GDM1 (cell line): ENCODE measurements around the gene POLR2L.

Experiments
- DNase-seq: peaks from one replicate; lab custom pipeline; 2025; lab: John Stamatoyannopoulos, UW

POLR2L gene

DNA sequence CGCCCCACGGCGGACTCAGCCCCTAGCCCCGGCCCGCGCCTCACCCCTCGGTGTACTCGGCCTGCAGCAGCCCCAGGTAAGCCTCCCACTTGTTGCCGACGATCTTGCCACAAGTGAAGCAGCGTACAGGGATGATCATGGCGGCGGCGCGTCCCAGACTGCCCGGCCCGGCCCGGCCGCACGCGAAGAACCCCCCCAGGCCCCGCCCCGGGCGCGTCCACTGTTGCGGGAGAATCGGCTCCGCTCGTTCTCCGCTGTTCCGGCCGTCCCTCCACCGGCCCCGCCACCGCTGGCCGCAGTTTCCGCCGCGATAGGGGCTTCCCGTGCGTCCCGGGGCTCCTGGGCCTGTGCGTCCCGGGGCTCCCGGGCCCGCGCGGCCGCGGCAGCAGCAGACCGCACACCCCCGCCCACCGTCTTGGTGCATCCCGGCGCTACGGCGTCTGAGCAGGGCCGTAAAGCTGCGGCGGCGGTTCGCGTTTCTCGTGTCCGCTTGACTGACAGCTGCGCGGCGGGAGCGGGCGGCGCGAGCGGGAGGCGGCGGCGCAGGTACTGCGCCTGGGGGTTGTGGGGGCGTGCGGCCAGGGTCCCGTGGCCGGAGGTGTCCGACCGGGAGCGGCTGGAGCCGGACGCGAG lies at the start of gene POLR2L, which contains the start of gene TSPAN4:
POLR2L (minus strand) TSS at position 160 of the 633 bp plus-strand sequence; CDS start at position 139, 21 bp downstream.
TSPAN4 (plus strand) TSS at position 483 of the 633 bp plus-strand sequence. CDS start 7,453 bp downstream, outside the sequence.
- DNase-seq = peak; percentile 81

DNA sequence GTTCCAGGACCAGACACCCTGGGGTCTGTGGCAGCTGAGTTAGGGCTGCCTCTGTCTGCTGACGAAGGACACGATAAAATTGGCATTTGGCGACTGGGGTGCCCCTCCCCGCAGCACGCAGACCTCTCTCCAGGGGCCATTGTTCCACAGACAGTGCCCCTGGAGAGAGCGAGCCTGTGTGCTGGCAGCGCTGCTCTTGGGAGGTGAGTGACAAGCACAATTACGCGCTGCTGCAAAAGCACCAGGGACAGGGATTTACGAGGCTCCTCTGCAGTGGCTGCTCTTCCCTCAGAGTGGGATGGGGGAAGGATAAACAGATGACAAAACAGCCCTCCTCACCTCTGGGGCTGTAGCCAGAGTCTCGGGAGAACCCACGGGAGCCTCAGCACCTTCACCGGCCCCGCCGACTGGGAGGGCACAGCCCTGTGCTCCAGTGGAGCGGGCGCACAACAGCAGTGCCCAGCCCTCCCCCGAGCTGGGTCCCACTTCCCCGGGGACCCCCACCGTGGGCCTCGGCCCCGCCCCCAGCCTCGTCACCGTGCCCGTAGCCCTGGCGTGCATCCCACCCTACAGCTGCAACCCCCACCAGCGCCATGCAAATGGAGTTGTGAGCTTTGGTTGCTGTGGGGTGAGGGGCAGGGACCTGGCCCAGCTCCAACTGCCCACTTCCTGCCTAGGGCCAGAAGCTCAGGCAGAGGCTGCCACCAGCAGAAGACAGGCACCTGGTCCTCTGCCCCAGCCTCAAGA lies 48.6 kb upstream of the POLR2L start:
- DNase-seq = no peak

DNA sequence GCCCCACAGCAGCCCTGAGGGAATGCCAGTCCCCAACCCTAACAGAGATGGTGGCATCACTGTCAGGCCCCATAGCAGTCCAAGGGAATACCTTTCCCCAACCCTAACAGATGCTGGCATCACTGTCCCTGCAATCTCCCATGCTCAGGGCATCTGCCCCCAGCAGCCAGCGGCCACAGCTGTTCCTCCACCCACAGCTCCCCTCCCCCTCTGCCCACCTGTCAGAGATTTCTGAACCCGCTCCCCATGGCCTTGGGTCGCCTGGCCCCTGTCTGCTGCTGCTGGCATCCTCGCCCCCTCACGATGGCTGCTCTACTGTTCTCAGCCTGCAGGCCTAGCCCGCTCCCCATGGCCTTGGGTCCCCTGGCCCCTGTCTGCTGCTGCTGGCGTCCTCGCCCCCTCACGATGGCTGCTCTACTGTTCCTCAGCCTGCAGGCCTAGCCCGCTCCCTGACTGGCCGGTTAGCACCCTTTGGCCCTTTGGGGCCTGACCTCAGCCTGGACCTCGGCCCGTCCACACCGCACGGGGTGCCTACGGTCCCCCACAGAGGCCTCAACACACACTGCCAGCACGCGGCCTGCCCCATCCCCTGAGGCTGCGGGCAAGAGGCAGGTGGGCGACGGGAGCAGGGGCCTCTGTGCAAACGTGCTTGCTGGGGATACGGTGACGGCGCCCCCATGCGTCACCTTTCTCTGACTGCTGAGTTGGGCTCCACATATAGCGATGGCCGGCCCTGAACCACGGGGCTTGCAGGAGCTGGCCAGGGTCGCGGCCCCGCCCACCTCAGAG lies 47.6 kb upstream of the POLR2L start:
- DNase-seq = no peak

DNA sequence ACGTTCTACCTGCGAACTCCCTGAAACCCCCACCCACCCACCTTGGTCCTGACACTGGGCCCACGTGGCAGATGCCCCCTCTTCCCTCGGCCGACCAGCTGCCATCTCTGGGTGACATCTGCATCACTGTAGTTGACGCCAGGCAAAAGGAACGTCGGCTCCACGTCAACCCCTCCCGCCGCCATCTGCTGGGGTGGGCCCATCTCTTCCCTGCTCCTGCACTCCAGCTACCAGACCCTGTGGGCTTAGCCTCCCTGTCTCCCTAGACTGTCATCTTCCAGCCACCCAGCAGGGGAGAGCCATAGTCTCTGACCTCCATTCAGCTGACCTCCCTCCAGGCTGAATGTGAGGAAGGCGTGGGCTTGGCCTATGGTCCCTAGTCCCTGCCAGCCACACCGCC lies 46.9 kb upstream of the POLR2L start:
- DNase-seq = no peak

DNA sequence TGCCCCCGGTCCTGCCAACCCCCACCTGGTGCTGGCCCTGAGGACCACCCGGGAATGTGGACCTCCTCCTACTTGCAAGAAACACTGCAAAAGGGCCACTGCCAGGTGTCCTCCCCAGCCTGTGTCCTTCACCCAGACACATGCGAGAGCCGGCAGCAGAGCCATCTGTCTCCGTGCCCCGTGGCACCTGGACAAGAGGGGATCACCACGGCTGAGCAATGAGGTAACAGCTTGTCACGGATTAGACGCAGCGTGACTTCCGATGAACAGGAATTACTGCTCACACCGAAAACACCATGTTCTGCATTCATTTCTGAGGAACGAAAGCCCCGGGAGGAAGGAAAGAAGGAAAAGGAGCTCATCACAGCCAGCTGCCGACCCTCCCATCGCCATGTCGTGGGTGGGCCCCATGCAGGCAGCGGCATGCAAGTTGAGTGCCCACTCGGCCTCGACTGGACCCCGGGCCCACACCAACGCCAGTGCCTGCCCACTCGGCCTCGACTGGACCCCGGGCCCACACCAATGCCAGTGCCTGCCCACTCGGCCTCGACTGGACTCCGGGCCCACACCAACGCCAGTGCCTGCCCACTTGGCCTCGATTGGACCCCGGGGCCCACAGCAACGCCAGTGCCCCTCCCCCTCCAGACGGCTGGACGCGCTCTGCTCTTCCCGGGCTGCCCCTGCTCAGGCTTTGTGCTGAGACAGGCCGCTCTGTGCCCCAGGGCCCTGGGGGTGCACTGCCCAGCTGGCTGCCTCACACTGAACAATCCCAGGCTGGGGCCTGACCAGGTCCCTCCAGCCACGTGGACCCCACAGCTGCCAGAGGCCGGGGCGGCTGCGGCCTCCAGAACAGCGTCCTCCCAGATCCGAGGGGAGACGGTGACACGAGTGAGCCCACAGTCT lies 46.2 kb upstream of the POLR2L start:
- no peak for DNase-seq

DNA sequence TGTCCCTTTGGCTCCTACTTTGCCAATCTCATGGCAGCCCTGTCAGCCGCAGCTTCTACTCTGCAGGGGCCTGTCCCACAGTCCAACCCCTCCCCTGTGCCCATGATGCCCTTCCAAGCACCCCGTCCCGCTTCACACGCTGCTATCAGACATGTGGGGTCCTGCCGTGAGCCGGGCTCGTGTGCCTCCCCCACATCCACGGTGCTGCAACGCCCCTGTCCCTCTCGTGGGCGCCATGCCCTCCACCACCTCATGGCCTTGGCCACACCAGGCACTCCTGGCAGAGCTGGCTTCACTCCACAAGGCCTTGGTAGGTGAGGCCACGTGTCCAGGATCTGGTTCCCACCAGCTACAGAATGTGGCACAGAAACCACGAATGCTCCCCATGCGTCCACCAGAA lies 45.3 kb upstream of the POLR2L start:
- no peak for DNase-seq

DNA sequence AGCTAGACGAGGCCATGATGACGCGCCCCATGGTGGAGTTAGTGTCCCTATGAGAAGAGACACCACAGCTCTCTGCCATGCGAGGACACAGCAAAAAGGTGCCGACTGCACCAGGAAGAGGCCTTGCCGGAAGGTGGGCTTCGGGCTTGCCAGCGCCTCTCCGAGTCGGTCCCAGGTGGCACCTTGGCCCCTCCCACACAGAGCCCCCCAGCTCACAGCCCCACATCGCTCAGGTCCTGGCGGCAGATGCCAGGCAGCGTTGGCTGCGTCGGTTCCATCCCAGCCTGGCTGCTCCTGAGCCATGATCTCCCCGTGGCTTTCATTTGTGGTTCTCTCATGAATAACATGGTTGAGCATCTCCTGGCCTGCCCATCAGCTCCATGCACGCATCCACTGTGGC lies 44.2 kb upstream of the POLR2L start:
- no peak for DNase-seq

DNA sequence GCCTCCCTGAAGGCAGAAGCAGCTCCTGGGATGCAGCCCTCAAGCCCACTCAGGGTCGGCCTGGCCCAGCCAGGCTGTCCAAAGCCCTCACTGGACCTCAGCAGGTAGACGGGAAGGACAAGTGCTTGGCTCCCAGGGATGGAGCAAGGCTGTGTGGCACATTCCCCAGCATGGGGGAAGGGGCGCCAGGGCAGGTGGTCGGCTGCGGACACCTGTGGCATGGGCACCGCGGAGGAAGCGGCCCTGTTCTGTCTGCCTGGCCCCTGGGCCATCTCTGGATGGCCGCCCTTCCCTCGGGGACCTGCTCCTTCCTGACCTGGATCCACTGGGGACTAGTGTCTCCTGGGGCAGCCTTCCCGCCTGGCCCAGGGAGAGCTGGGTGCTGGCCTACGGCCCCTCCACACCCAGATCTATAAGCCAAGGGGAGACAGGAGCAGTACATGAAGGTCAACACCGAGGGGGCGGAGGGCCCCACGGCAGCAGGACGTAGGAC lies 42.3 kb upstream of the POLR2L start:
- DNase-seq = no peak

DNA sequence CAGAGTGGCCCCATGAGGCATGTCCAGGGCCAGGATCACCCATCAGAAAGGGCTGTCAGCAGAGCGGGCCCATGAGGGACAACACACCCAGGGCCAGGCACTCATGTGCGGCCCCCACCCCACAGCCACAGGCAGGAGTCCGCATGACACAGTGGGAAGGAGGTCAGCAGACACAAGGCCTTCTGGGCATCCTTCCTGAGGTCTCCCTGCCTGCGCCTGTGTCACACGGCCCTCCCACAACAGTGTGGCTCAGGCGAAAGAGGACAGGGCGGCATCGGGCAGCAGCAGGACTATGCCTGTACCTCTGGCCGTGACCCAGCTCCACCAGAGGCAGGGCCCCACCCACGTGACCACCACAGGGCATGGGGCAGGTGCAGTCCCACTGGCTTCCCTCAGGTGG lies 41.2 kb upstream of the POLR2L start:
- no peak for DNase-seq

DNA sequence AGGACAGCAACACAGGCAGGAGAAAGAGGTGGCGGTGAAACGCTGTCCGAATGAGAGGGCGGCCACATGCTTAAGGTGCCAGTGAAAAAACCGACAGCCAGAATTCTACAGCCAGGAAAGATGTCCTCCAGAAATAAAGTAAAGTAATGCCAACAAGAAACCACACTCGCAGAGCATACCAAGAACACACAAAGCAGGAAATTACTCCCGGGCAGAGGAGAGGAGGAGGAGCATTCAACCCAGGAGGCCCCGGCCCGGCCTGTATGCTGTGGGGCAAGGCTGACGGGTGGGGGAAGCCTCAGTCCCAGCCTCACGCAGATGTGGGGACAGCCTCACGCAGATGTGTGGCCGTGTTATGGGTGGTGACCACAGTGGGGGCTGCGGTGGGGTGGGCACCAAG lies 40.3 kb upstream of the POLR2L start:
- DNase-seq = no peak

DNA sequence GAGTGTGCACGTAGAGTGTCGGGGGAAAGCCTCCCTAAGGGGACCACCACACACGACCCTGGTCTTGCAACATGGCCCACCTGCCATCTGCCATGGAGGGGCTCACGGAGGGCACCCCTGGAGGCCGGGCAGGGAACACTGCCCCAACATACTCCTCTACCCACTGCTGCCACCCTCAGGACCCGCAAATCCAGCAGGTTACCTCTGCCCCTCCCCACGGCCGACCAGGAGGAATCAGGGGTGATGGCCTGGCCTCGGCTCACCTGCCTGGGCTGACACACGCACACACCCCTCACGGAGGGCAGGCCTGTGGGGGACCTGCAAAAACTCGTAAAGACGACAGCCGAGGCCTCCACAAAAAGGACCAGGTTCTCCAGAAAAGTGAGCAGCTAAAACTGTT lies 38.1 kb upstream of the POLR2L start:
- DNase-seq = no peak

DNA sequence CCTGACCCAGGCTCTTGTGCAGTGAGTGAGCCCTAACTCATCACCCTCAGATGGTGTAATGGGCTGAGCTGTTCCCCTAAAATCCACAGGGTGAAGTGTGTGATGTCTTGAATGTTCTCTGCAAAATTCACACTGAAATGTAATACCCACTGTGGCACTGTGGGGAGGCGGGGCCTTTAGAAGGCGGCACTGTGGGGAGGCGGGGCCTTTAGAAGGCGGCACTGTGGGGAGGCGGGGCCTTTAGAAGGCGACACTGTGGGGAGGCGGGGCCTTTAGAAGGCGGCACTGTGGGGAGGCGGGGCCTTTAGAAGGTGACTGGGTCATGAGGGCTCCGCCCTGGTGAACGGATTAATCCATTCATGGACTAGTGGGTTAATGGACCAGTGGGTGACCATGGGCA lies 35.2 kb upstream of the POLR2L start:
- DNase-seq = no peak

DNA sequence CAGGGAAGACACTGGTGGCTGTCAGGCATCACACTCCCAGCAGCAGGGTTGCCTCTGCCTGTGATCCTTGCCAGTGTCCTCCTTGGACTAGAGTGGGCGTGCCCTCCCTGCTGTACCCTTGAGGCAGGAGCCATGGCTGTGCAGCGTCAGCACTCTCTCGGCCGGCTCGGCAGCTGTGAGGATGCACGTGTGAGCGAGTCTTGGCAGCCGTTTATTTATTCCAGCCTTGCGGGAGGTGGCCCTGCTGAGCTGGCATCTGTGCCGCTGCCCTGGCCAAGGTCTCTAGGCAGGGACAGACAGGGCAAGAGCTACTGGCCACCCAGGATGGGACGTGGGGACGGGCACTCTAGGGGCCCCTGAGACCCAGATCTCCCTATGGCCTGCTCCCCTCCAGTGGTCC lies 34.2 kb upstream of the POLR2L start:
- no peak for DNase-seq

DNA sequence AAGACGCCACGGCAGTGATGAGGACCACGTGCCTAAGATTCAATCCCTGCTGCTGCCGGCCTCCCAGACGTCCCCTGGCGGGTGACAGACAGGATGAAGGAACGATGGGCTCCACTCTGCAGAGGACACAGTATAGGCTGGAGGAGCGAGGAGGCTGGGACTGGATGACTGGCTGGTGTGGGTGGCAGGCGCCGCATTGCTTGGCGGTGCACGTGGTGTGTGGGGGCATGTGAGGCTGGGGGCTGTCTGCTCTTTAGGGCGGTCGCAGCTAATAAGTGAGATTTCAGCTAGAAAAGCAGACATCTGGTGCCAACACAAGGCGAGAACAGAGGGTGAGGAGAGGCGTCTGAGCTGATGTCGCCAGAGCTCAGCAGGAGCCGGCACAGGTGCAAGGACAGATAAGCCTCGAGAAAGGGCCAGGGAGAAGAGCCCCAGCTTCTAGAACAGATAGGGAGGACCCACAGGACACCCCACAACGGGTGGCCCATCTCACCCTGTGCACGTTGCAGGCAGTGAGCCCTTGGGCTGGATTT lies 33.5 kb upstream of the POLR2L start:
- DNase-seq = no peak

DNA sequence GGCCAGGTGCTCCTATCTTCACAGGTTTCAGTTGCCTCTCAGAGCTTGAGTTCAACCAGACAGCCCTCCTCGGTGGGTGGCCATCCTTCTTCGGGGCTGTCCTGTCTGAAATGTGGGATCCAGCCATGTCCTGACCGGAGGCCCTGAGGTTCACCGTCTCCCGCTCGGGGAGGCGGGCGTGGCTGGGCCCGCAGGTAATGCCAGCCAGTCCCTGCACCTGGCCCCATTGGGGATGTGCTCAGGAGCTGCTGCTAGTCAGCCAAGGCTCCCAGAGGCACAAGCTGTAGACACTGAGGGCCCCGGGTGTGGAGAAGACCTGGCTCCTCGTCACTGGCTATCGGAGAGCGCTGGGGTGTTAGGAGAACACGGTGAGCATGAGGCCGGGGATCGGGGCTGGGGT lies 32.9 kb upstream of the POLR2L start:
- no peak for DNase-seq

DNA sequence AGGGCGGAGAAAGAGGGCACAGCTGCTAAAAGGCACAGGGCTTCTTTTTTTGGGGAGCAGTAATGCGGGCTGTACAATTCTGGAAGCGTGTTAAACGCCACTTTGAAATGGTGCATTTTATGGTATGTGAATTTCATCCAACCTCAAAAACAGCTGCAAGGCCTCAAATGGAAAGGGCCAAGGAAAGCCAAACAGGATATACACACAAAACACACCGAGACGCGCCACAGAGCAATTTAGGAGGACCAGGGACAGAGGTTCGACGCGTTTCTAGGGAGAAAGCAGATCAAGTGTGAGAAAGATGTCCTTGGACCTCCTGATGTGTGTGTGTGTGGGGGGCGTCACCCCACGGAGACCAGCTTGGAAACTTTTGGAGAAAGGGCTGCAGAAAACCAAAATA lies 31.4 kb upstream of the POLR2L start:
- no peak for DNase-seq

DNA sequence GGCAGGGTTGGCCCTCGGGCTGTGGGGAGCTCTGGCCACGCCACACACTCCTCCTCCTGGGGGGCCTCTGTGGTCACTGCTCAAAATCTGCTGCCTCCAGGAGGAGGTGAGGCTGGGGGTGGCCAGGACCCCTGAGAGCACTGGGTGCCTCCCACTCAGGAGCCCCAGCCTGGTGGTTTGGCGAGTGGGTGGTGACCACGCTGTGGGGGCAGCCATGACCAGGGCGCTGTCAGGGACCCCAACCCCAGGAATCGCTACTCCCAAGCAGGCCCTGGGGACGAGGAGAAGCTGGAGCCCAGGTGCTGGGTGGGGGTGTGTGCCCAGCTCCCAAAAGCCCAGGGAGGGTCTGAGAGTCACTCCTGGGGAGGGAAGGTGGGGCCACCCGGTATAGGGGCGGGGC lies 30.5 kb upstream of the POLR2L start:
- DNase-seq = no peak

DNA sequence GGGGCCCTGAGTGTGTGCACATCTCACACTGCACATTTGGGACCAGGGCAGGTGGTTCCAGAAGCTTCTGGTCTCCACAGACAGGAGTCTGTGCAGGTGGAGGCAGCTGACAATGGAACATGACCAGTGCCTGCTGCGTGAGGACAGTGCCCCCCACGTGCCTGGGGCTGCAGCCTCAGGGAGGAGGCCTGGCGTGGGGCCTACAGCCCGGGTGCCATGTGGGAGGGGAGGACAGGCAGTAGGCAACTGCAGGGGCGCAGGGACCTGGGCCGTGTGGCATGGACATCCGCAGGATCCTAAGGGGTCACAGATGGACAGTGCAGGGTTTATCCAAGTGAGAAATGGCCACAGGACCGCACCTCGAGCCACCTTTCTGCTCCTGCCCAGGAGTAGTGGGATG lies 29.1 kb upstream of the POLR2L start:
- DNase-seq = no peak

DNA sequence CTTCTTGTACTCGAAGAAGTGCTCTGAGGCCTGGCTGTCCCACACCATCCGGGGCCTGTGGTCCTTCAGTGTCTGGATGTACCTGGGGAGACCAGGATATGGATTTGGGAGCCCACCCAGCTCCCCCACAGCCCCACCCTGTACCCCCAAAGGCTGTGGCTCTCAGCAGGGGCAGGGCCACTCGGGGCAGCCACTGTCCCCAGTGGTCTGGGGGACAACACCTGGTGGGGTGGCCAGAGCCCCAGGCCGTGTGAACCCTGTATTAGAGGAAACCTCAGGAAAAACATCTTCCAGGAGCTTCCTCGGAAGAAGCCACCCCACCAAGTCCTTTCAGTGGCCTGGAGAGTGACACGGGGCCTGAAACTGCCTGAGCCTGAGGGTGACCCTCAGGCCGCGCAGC lies 28.1 kb upstream of the POLR2L start:
- no peak for DNase-seq

DNA sequence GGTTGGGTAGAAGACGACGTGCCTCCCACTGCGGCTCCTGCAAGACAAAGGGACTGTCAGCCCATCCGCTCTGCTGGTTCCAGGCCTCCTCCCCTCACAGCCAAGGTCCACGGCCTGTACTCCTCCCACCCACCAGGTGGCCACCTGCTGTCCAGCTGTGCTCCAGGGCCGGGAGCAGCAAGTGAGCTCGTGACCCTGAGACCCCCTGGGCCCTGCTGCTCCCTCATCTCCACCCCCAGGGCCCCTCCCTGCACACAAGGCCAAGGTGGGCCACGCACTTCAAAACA lies 27.7 kb upstream of the POLR2L start:
- DNase-seq = no peak

DNA sequence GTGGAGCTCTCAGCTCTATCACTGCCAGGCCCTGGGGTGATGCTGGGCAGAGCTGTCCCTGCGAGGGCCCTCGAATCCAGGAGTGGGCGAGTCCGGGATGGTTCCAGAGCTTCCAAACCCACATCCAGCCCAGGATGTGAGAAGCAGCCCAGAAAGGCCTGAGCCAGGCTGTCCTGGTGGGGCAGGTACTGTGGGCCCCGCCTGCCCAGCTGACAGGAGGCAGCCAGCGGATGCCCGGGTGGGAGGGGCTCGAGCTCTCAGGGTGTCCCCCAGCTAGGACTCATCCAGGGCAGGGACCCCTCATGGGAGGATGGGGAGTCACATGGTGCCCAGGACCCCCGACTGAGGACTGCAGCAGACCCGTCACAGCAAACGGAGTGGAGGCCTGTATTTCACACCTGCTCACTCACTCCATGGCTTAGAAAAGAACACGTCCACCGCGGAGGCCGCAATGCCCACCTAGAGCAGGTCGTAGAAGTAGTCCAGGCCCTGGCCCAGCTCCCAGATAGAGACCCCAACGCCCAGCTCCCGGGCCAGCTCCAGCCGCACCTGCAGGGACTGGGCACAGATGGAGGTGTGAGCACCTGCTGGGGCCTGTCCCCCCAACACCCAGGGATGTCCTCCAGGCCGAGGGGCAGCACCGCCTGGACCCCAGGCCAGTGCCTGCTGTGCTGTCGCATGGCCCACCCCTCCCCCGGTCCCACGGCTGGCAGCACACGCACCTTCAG lies 27.2 kb upstream of the POLR2L start:
- no peak for DNase-seq
